OCI-LY1 (cell line): Measurements from ENCODE around the gene LRP6.

Source experiments
- H2AFZ ChIP-seq: fragments of 200-600 bp; sonication (generic), shearing (Covaris generic); 2 replicates; pipeline ENCODE4 v1.6.0; 2014; ENCODE audit warnings: antibody characterized with exemption, mild to moderate bottlenecking, low read length
- H3F3A ChIP-seq: fragments of 200-600 bp; sonication (generic), shearing (Covaris generic); 2 replicates; pipeline ENCODE4 v1.6.0; 2014; ENCODE audit warnings: mild to moderate bottlenecking, antibody characterized with exemption, low read length, moderate library complexity; ENCODE audit not compliant: insufficient read depth
- H3K27ac ChIP-seq: fragments of 200-600 bp; sonication (generic); 2 replicates; pipeline ENCODE4 v1.5.1; 2014; ENCODE audit warnings: low read length, mixed run types, mild to moderate bottlenecking, low read depth; ENCODE audit not compliant: poor library complexity, severe bottlenecking
- H3K27me3 ChIP-seq: fragments of 200-600 bp; sonication (generic); 2 replicates; pipeline ENCODE4 v1.6.0; 2014; ENCODE audit warnings: antibody characterized with exemption, mild to moderate bottlenecking, low read length, moderate library complexity; ENCODE audit not compliant: insufficient read depth
- H3K36me3 ChIP-seq: fragments of 200-600 bp; sonication (generic); 2 replicates; pipeline ENCODE4 v1.6.1; 2014; ENCODE audit warnings: mild to moderate bottlenecking, antibody characterized with exemption, low read length, moderate library complexity, mixed read lengths; ENCODE audit not compliant: insufficient read depth
- H3K4me1 ChIP-seq: fragments of 200-600 bp; sonication (generic); 2 replicates; pipeline ENCODE4 v1.5.1; 2014; ENCODE audit warnings: mild to moderate bottlenecking, low read length, moderate library complexity; ENCODE audit not compliant: insufficient read depth, severe bottlenecking
- H3K4me2 ChIP-seq: fragments of 200-600 bp; sonication (generic), shearing (Covaris generic); 2 replicates; pipeline ENCODE4 v1.6.1; 2014; ENCODE audit warnings: low read length
- H3K4me3 ChIP-seq: fragments of 200-600 bp; sonication (generic); 2 replicates; pipeline ENCODE4 v1.5.1; 2014; ENCODE audit warnings: low read length, low read depth, mild to moderate bottlenecking, mixed read lengths; ENCODE audit not compliant: poor library complexity, severe bottlenecking
- H3K79me2 ChIP-seq: fragments of 200-600 bp; shearing (Covaris generic); 2 replicates; pipeline ENCODE4 v1.6.1; 2016; ENCODE audit warnings: mixed run types, low read length, mixed read lengths; ENCODE audit not compliant: insufficient read depth
- H3K9ac ChIP-seq: fragments of 200-600 bp; sonication (generic), shearing (Covaris generic); 2 replicates; pipeline ENCODE4 v1.6.1; 2014; ENCODE audit warnings: mild to moderate bottlenecking, low read length, mixed read lengths
- H3K9me2 ChIP-seq: fragments of 200-600 bp; sonication (generic), shearing (Covaris generic); 2 replicates; pipeline ENCODE4 v1.6.1; 2014; ENCODE audit warnings: low read depth, mild to moderate bottlenecking, low read length, mixed read lengths
- H3K9me3 ChIP-seq: fragments of 200-600 bp; shearing (Covaris generic); 2 replicates; pipeline ENCODE4 v1.6.1; 2014; ENCODE audit warnings: low read length, mixed read lengths
- H4K20me1 ChIP-seq: fragments of 200-600 bp; sonication (generic), shearing (Covaris generic); 2 replicates; pipeline ENCODE4 v1.6.0; 2016; ENCODE audit warnings: mild to moderate bottlenecking, low read length; ENCODE audit not compliant: insufficient read depth
- EZH2 ChIP-seq: fragments of 200-600 bp; sonication (generic), shearing (Covaris generic); IDR thresholded peaks from 2 replicates; pipeline ENCODE4 v1.8.0; 2017; ENCODE audit warnings: borderline replicate concordance, mixed run types, mild to moderate bottlenecking, antibody characterized with exemption, low read length, moderate library complexity, mixed read lengths
- TF ChIP-seq, protein P1 (sequence below): fragments of 200-600 bp; sonication (generic), shearing (Covaris generic); IDR thresholded peaks from 2 replicates; pipeline ENCODE4 v1.5.1; 2017; ENCODE audit warnings: mild to moderate bottlenecking, antibody characterized with exemption, low read length, moderate library complexity, mixed read lengths

LRP6 gene

DNA sequence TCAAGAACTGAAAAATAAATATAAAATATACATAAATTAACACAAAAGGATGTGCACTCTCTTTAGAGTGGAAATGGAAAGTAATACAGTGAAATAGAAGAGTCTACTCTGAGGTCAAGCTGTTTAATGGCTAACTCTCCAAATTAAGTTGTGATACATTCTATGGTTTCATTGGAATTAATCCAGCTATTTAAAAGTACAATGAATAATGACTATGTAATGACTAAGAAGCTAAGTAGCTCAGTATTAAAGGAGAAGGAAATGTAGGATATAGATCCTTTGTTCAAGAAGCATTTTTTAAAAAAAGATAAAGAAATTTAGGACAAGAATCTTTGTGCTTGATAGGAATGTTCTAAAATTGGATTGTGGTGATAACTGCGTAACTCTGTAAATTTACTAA is 85.3 kb downstream of the LRP6 start:
- no peak for TF ChIP-seq EZH2
- TF ChIP-seq, protein P1, sequence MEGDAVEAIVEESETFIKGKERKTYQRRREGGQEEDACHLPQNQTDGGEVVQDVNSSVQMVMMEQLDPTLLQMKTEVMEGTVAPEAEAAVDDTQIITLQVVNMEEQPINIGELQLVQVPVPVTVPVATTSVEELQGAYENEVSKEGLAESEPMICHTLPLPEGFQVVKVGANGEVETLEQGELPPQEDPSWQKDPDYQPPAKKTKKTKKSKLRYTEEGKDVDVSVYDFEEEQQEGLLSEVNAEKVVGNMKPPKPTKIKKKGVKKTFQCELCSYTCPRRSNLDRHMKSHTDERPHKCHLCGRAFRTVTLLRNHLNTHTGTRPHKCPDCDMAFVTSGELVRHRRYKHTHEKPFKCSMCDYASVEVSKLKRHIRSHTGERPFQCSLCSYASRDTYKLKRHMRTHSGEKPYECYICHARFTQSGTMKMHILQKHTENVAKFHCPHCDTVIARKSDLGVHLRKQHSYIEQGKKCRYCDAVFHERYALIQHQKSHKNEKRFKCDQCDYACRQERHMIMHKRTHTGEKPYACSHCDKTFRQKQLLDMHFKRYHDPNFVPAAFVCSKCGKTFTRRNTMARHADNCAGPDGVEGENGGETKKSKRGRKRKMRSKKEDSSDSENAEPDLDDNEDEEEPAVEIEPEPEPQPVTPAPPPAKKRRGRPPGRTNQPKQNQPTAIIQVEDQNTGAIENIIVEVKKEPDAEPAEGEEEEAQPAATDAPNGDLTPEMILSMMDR, result no peak
- Histone ChIP-seq H3K9ac (no peak overlapping the region), H2AFZ (no peak overlapping the region), H3F3A (no peaks in the 10 kb centered on the region), H3K27me3 (no peaks in the 10 kb centered on the region), H3K4me3 (no peak overlapping the region), H3K36me3 (no peaks in the 10 kb centered on the region), H3K79me2 (no peaks in the 10 kb centered on the region), H3K4me2 (no peak overlapping the region), H3K9me3 (no peaks in the 10 kb centered on the region), H4K20me1 (no peaks in the 10 kb centered on the region), H3K9me2 (no peaks in the 10 kb centered on the region), H3K4me1 (no peaks in the 10 kb centered on the region), H3K27ac (no peak overlapping the region)

- Histone ChIP-seq H3K9me2 (no peaks in the 10 kb centered on the region), H3K9me3 (no peaks in the 10 kb centered on the region), H3K36me3 (no peaks in the 10 kb centered on the region), H4K20me1 (no peaks in the 10 kb centered on the region), H2AFZ (no peak overlapping the region), H3K4me2 (no peak overlapping the region), H3K27ac (no peak overlapping the region), H3K79me2 (no peaks in the 10 kb centered on the region), H3K4me3 (no peak overlapping the region), H3K4me1 (no peaks in the 10 kb centered on the region), H3K27me3 (no peaks in the 10 kb centered on the region), H3K9ac (no peak overlapping the region), H3F3A (no peaks in the 10 kb centered on the region)
- TF ChIP-seq, protein P1, result no peak
- TF ChIP-seq EZH2, result no peak
Observed at GRCh38 chr12:12180575-12180974, 86.3 kb downstream of the LRP6 start.

DNA sequence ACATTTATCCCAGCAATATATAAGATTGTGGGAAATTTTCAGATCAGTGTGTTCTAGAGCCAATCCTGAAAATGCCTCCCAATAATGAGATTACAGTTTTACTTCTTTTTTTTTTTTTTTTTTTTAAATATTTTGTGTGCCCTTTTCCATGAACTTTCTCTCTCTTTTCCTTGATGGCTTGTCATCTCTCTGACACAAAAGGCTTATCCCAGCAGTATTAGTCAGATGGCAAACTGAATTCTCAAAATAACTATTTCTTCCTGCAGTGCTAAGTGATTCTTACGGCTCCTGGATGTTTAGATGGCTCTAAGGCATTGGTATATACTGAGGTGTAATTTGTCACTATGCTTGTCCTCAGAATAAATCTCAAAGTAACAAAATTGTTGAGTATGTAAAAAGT is 86.7 kb downstream of the LRP6 start:
- Histone ChIP-seq H3K4me3 (no peak overlapping the region), H3K27ac (no peak overlapping the region), H3K4me1 (no peaks in the 10 kb centered on the region), H3K79me2 (no peaks in the 10 kb centered on the region), H3K9me3 (no peaks in the 10 kb centered on the region), H3K4me2 (no peak overlapping the region), H3K9me2 (no peaks in the 10 kb centered on the region), H4K20me1 (no peaks in the 10 kb centered on the region), H3K36me3 (no peaks in the 10 kb centered on the region), H2AFZ (no peak overlapping the region), H3F3A (no peaks in the 10 kb centered on the region), H3K9ac (no peak overlapping the region), H3K27me3 (no peaks in the 10 kb centered on the region)
- no peak for TF ChIP-seq EZH2

GRCh38 chr12:12178559-12178958 is 88.3 kb downstream of the LRP6 start:
- Histone ChIP-seq H4K20me1 (no peaks in the 10 kb centered on the region), H3K4me3 (no peak overlapping the region), H3K79me2 (no peaks in the 10 kb centered on the region), H3F3A (no peaks in the 10 kb centered on the region), H3K9me2 (no peaks in the 10 kb centered on the region), H3K27me3 (no peaks in the 10 kb centered on the region), H3K4me1 (no peaks in the 10 kb centered on the region), H2AFZ (no peak overlapping the region), H3K4me2 (no peak overlapping the region), H3K9me3 (no peaks in the 10 kb centered on the region), H3K9ac (no peak overlapping the region), H3K36me3 (no peaks in the 10 kb centered on the region), H3K27ac (no peak overlapping the region)
- TF ChIP-seq EZH2, result no peak
